ENCODE measurements around the gene MAP4K3.

DNA sequence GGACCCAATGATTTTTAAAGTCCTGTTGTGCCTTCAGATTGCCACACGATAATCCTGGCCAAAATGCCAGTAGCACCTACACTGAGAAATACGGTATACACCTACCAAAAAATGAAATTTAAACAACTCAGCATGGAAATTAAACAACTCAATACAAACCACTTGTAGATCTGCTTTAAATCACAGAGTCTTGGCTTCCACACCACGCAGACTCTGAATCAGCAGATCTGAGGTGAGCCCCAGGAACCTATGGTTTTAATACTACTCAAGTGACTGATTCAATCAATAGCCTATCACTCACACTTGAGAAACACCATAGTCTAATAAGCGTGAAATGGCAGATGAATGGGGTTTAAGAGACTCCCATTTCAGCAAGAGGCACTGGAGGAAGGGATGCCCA is 46.9 kb downstream of the MAP4K3 start:
- TF ChIP-seq MAZ (IDR thresholded peaks at IDR 0.05; ENCODE audit: borderline replicate concordance, low read depth, low read length) = no peak
- TF ChIP-seq SMC3 (IDR thresholded peaks at IDR 0.05; ENCODE audit: low read depth, low read length) = no peak
- TF ChIP-seq, protein P1, sequence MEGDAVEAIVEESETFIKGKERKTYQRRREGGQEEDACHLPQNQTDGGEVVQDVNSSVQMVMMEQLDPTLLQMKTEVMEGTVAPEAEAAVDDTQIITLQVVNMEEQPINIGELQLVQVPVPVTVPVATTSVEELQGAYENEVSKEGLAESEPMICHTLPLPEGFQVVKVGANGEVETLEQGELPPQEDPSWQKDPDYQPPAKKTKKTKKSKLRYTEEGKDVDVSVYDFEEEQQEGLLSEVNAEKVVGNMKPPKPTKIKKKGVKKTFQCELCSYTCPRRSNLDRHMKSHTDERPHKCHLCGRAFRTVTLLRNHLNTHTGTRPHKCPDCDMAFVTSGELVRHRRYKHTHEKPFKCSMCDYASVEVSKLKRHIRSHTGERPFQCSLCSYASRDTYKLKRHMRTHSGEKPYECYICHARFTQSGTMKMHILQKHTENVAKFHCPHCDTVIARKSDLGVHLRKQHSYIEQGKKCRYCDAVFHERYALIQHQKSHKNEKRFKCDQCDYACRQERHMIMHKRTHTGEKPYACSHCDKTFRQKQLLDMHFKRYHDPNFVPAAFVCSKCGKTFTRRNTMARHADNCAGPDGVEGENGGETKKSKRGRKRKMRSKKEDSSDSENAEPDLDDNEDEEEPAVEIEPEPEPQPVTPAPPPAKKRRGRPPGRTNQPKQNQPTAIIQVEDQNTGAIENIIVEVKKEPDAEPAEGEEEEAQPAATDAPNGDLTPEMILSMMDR (conservative IDR thresholded peaks at IDR 0.05; ENCODE audit: low read depth, low read length) = no peak
- no peak for TF ChIP-seq POLR2A (IDR thresholded peaks at IDR 0.05; ENCODE audit: low read depth, low read length)
- TF ChIP-seq RFX5 (IDR thresholded peaks at IDR 0.05; ENCODE audit: low read depth, low read length) = no peak
- TF ChIP-seq RCOR1 (IDR thresholded peaks at IDR 0.05; ENCODE audit: insufficient replicate concordance, low read length) = no peak
- no peak for TF ChIP-seq RAD21 (IDR thresholded peaks at IDR 0.05; ENCODE audit: low read length)
- TF ChIP-seq, protein P2, sequence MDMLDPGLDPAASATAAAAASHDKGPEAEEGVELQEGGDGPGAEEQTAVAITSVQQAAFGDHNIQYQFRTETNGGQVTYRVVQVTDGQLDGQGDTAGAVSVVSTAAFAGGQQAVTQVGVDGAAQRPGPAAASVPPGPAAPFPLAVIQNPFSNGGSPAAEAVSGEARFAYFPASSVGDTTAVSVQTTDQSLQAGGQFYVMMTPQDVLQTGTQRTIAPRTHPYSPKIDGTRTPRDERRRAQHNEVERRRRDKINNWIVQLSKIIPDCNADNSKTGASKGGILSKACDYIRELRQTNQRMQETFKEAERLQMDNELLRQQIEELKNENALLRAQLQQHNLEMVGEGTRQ (IDR thresholded peaks at IDR 0.05; ENCODE audit: low read depth, low read length) = no peak
- TF ChIP-seq MXI1 (IDR thresholded peaks at IDR 0.05; ENCODE audit: borderline replicate concordance, low read depth, low read length) = no peak
- TF ChIP-seq FOS (IDR thresholded peaks at IDR 0.05; ENCODE audit: low read depth, low read length) = no peak
- TF ChIP-seq, protein P3, sequence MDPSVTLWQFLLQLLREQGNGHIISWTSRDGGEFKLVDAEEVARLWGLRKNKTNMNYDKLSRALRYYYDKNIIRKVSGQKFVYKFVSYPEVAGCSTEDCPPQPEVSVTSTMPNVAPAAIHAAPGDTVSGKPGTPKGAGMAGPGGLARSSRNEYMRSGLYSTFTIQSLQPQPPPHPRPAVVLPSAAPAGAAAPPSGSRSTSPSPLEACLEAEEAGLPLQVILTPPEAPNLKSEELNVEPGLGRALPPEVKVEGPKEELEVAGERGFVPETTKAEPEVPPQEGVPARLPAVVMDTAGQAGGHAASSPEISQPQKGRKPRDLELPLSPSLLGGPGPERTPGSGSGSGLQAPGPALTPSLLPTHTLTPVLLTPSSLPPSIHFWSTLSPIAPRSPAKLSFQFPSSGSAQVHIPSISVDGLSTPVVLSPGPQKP (IDR thresholded peaks at IDR 0.05; ENCODE audit: borderline replicate concordance, low read depth, low read length) = no peak
- TF ChIP-seq CEBPB (IDR thresholded peaks at IDR 0.05; ENCODE audit: low read depth, low read length) = no peak
- TF ChIP-seq NFE2L2 (IDR thresholded peaks at IDR 0.05; ENCODE audit: low read depth, low read length) = no peak
- TF ChIP-seq CHD1 (IDR thresholded peaks at IDR 0.05; ENCODE audit: low read depth, low read length) = no peak

Data from IMR-90 (cell line).